Upper lobe of left lung (tissue), 6 donors: ENCODE results near the gene ARID3A. TPM values are rescaled to one million over a fixed set of nuclear protein-coding genes. Genes with fewer than 3 reads are reported as not detected.
"Not testable (repeated sequence)": the region's sequence is repeated elsewhere in the genome, so short reads cannot be mapped to it uniquely, and the experiment has no call there.

ENCODE experiments used
- ATAC-seq, 2 donors: fragments of 200-7000 bp; cut with Tn5 transposase; one replicate each; pipeline ENCODE4 v1.9.1; 2022; ENCODE audit warnings: mild to moderate bottlenecking in 2 of 2, moderate library complexity in 2 of 2; ENCODE audit not compliant: low FRiP score in 2 of 2
- DNase-seq, 2 donors: peaks; one replicate each; pipeline ENCODE4 v3.0.0-alpha.2; 2019 to 2020
- H3K27ac ChIP-seq, 4 donors: fragments of 200-600 bp; sonication (generic); one replicate each; pipeline ENCODE4 v1.5.1; 2016 to 2019
- H3K27me3 ChIP-seq, 4 donors: fragments of 200-600 bp; sonication (generic); one replicate each; pipeline ENCODE4 v1.5.1; 2017 to 2019
- H3K36me3 ChIP-seq, 4 donors: fragments of 200-600 bp; sonication (generic); one replicate each; pipeline ENCODE4 v1.5.1; 2016 to 2019
- H3K4me1 ChIP-seq, 4 donors: fragments of 200-600 bp; sonication (generic); one replicate each; pipeline ENCODE4 v1.5.1; 2018 to 2019
- H3K4me3 ChIP-seq, 4 donors: fragments of 200-600 bp; sonication (generic); one replicate each; pipeline ENCODE4 v1.5.1; 2017 to 2019; ENCODE audit warnings: mild to moderate bottlenecking in 2 of 4, moderate library complexity in 1 of 4
- H3K9me3 ChIP-seq, 4 donors: fragments of 200-600 bp; sonication (generic); one replicate each; pipeline ENCODE4 v1.5.1; 2018 to 2019
- EP300 ChIP-seq, 4 donors: sonication (generic); formaldehyde crosslinking; IDR thresholded peaks; one replicate each; pipeline ENCODE4 v1.5.1; 2017; ENCODE audit warnings: antibody characterized with exemption in 4 of 4, control low read depth in 2 of 4
- POLR2A ChIP-seq, 4 donors: fragments of 450-650 bp; IDR thresholded peaks; one replicate each; pipeline ENCODE4 v1.5.1; 2016 to 2017; ENCODE audit warnings: antibody characterized with exemption in 4 of 4, mild to moderate bottlenecking in 2 of 4
- POLR2AphosphoS5 ChIP-seq, 2 donors: sonication (generic); formaldehyde crosslinking; IDR thresholded peaks; one replicate each; pipeline ENCODE4 v1.5.1; 2017; ENCODE audit warnings: antibody characterized with exemption in 2 of 2
- WGBS, 2 donors: methylation state at CpG; one replicate each; pipeline ENCODE4 v1.1.5; 2017 to 2018; 5-methylcytosine and 5-hydroxymethylcytosine counted together
- total RNA-seq, 6 donors: library from RNA; depleted of rRNA in 4 of 6; stranded (reverse); fragments of >200 nt in 4 of 6; gene quantifications; one replicate each; pipeline versions ENCODE4 v1.1.0 to v1.2.1, GENCODE V29; 2016 to 2021
- TF ChIP-seq, protein P1 (sequence below), 6 experiments: fragments of 450-650 bp in 4 of 6; fragments of 200-600 bp in 2 of 6; sonication (generic) in 2 of 6; IDR thresholded peaks; one replicate each; pipeline ENCODE4 v1.5.1; 2016 to 2019; ENCODE audit warnings: antibody characterized with exemption in 6 of 6
- donor health status: DM: no; HTN: no; CAD: no; lungs with moderate emphysema.
- donor health status: DM: no; HTN: yes; CAD: no; lungs with severe emphysema.

The ARID3A gene
- total RNA-seq, 6 donors from 2014 or later, result 7.1 to 54.5 (median 19.2) TPM

DNA sequence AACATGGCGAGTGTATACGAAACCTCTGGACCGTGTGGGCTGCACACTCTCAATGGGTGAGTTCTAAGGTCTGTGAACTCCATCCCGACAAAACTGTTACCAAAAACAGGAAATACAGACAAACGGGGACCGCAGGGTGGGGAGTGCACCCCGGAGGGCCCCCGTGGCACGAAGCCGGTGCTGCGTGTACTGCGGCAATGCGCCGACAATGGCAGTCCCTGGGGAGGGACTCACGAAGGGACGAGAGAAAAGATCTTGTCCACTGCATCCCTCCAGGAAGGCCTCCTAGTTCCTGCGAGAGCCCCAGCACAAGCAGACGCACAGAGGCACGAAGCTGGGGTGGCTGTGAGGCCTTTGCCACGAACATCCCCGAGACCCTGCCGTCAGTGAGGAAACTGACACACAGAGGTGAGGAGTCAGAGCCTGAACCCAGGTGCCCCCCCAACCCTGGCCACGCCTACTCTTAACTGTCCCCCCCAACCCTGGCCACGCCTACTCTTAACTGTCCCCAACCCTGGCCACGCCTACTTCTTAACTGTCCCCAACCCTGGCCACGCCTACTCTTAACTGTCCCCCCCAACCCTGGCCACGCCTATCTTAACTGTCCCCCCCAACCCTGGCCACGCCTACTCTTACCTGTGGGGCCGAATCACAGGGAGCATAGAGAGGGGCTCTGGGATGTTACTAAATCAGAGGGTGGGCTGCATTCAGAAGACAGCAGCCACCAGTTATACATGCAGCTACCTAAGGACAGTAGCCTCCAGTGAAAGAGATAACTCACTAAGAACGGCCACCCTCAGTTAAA lies 37.1 kb upstream of the ARID3A start:
- Histone ChIP-seq H3K36me3 (peaks cover 10 to 69% (median 47%) of the 10 kb centered on the region in 4 donors), H3K27ac (no peak overlapping the region), H3K4me1 (peaks cover 7 to 19% (median 17%) of the 10 kb centered on the region in 4 donors), H3K9me3 (no peaks in the 10 kb centered on the region), H3K27me3 (no peaks in the 10 kb centered on the region), H3K4me3 (no peak overlapping the region)
- no peak for ATAC-seq
- TF ChIP-seq POLR2A (IDR thresholded peaks at IDR 0.05), result no peak
- TF ChIP-seq, protein P1, sequence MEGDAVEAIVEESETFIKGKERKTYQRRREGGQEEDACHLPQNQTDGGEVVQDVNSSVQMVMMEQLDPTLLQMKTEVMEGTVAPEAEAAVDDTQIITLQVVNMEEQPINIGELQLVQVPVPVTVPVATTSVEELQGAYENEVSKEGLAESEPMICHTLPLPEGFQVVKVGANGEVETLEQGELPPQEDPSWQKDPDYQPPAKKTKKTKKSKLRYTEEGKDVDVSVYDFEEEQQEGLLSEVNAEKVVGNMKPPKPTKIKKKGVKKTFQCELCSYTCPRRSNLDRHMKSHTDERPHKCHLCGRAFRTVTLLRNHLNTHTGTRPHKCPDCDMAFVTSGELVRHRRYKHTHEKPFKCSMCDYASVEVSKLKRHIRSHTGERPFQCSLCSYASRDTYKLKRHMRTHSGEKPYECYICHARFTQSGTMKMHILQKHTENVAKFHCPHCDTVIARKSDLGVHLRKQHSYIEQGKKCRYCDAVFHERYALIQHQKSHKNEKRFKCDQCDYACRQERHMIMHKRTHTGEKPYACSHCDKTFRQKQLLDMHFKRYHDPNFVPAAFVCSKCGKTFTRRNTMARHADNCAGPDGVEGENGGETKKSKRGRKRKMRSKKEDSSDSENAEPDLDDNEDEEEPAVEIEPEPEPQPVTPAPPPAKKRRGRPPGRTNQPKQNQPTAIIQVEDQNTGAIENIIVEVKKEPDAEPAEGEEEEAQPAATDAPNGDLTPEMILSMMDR (IDR thresholded peaks at IDR 0.05), result no peak
- no peak for TF ChIP-seq EP300 (IDR thresholded peaks at IDR 0.05)
- no peak for TF ChIP-seq POLR2AphosphoS5 (IDR thresholded peaks at IDR 0.05)
- peak in 1 of 2 donors; percentile 75 for DNase-seq
- 87 to 90% methylated on average over 24 to 30 of the region's 30 CpGs for WGBS, 2 donors

DNA sequence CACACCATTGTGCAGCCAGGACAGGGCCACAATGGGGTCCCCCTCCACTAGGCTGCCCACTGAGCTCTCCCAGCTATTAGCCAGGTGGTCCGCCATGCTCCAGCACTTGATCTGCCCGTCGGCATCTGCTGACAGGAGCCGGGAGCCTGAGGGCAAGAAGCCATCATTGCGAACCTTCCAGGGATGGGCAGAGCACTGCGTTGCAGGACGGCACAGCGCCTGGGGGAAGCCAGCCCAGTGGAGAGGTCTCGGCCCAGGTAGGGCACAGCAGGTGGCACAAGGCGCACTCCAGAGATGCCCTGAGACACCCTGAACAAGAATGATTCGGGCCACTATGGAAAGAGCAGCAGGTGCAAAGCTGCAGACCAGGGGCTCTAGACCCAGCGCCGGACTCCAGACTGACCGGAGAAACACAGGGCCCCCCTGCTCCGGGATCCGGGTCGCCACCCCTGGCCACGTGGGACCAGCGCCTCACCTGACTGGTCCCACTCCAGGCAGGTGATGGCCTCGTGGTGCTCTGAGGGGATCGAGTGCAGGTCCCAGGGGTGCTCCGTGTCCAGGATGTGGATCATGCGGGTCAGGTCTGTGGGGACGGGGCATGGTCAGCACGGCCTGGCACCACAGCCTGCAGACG lies 36.1 kb upstream of the ARID3A start:
- TF ChIP-seq, protein P1 (IDR thresholded peaks at IDR 0.05), result no peak
- TF ChIP-seq EP300 (IDR thresholded peaks at IDR 0.05), result no peak
- TF ChIP-seq POLR2AphosphoS5 (IDR thresholded peaks at IDR 0.05), result no peak
- TF ChIP-seq POLR2A (IDR thresholded peaks at IDR 0.05), result no peak
- Histone ChIP-seq H3K4me1 (peaks cover 7 to 20% (median 18%) of the 10 kb centered on the region in 4 donors), H3K27me3 (no peaks in the 10 kb centered on the region), H3K4me3 (no peak overlapping the region), H3K27ac (no peak overlapping the region), H3K36me3 (peaks cover 9 to 59% (median 39%) of the 10 kb centered on the region in 4 donors), H3K9me3 (no peaks in the 10 kb centered on the region)
- WGBS, 2 donors, result 93 to 94% methylated on average over 9 to 19 of the region's 26 CpGs
- DNase-seq (peak in 1 of 2 donors; percentile 70), ATAC-seq (no peak)

DNA sequence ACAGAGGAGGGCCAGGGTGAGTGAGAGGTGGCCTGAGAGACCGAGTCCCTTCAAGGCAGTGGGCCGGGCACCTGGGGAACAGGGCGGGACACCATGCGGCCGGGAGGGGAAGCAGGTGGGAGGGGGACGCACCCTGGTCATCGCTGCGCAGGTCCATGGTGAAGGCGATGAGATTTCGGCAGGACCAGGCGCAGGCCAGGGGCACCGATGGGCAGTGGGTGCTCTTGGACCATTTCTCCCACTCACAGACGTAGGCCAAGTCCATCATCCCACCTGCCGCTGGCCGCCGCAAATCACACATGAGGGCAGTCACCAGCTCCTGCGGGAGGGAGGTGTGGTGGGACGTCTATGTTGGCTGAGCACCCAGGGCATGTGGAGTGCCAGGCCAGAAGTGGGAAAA lies 35.0 kb upstream of the ARID3A start:
- TF ChIP-seq EP300 (IDR thresholded peaks at IDR 0.05), result no peak
- TF ChIP-seq, protein P1 (IDR thresholded peaks at IDR 0.05), result no peak
- no peak for TF ChIP-seq POLR2A (IDR thresholded peaks at IDR 0.05)
- no peak for TF ChIP-seq POLR2AphosphoS5 (IDR thresholded peaks at IDR 0.05)
- Histone ChIP-seq H3K27me3 (no peaks in the 10 kb centered on the region), H3K27ac (peak overlapping the region in 1 of 4 donors; percentile 49), H3K9me3 (no peaks in the 10 kb centered on the region), H3K36me3 (peaks cover under 1 to 48% (median 29%) of the 10 kb centered on the region in 4 donors), H3K4me3 (no peak overlapping the region), H3K4me1 (peaks cover 7 to 20% (median 18%) of the 10 kb centered on the region in 4 donors)
- 80 to 94% methylated on average over 3 to 18 of the region's 18 CpGs for WGBS, 2 donors
- DNase-seq (peak in 1 of 2 donors; percentile 78), ATAC-seq (no peak)

DNA sequence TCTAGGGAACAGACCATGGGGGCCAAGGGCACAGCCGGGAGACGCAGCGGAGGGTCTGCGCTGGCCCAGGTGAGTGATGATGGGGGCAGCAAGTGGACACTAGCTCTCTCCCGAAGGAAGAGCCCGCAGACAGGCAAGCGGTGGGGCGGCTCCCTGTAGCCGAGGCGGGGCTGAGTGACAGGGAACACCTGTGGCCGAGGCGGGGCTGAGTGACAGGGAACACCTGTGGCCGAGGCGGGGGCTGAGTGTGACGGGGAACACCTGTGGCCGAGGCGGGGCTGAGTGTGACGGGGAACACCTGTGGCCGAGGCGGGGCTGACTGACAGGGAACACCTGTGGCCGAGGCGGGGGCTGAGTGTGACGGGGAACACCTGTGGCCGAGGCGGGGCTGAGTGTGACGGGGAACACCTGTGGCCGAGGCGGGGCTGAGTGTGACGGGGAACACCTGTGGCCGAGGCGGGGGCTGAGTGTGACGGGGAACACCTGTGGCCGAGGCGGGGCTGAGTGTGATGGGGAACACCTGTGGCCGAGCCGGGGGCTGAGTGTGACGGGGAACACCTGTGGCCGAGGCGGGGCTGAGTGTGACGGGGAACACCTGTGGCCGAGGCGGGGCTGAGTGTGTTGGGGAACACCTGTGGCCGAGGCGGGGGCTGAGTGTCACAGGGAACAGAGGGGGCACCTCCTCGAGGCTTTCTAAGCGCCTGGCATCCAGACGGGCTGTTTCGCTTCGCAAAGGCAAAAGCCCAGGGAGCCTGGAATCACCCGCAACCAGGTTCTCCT lies 34.2 kb upstream of the ARID3A start:
- H3K9me3 ChIP-seq, ATAC-seq, H3K27me3 ChIP-seq: not testable (repeated sequence)
- Histone ChIP-seq H3K4me1 (peaks cover 7 to 20% (median 18%) of the 10 kb centered on the region in 4 donors), H3K36me3 (peaks cover 0 to 43% (median 25%) of the 10 kb centered on the region in 4 donors), H3K4me3 (peak overlapping the region in 3 of 4 donors; percentile 68 to 95 (median 73)), H3K27ac (peak overlapping the region; percentile 89 to 95 (median 92))
- WGBS, 2 donors, result 67 to 73% methylated on average over 16 to 25 of the region's 50 CpGs
- peak; percentile 68 to 84 for DNase-seq
